ENCODE results near the gene CEP41.

DNA sequence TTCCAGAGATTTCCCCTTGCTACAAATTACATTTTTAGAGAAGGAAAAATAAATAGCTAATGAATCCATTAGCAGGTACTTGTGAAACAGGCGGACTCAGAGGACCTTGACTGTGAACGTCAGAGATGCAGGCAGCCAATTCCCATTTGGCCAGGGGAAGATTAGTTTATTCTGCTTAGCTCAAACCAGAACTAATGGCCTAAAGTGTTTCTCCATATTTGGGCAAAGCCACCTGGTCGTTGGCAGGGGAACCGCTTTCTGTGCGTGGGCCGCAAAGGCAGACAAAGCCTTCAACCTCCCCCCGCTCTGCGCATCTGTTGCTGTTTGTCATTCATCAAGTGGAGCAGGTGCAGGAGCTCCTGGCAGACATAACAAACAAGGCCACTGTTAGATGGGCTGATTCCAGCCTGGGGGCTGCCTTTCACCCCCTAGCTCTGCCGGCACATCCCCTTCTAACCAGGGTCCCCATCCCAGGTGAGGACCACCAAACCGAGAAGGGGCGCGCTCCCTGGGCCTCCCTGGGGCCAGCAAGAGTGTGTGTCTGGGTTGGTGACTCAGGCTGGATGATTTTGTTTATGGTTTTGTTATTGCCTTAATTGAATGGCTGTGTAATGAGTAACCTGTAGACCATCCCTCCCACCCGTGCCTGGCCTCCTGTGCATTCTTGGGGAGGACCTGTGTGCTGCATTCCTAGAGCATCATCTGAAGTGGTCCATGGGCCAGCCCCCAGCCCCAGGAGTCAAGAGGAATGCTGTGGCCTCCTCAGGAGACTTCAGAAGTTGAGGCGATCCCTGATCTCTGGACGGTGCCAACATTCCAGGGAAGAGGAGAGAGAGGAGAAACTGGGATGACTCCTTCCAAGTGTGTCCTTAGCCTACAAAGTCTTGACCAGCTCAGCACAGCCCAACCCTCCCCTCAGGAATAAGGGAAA lies 75.0 kb downstream of the CEP41 start:
- TF ChIP-seq, protein P1, sequence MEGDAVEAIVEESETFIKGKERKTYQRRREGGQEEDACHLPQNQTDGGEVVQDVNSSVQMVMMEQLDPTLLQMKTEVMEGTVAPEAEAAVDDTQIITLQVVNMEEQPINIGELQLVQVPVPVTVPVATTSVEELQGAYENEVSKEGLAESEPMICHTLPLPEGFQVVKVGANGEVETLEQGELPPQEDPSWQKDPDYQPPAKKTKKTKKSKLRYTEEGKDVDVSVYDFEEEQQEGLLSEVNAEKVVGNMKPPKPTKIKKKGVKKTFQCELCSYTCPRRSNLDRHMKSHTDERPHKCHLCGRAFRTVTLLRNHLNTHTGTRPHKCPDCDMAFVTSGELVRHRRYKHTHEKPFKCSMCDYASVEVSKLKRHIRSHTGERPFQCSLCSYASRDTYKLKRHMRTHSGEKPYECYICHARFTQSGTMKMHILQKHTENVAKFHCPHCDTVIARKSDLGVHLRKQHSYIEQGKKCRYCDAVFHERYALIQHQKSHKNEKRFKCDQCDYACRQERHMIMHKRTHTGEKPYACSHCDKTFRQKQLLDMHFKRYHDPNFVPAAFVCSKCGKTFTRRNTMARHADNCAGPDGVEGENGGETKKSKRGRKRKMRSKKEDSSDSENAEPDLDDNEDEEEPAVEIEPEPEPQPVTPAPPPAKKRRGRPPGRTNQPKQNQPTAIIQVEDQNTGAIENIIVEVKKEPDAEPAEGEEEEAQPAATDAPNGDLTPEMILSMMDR (optimal IDR thresholded peaks at IDR 0.05 in 1 of 3, IDR thresholded peaks at IDR 0.05 in 1 of 3, conservative IDR thresholded peaks at IDR 0.05 in 1 of 3; ENCODE audit: extremely low read depth in 1 of 3, insufficient read depth in 2 of 3, low read length in 3 of 3): no peak
- TF ChIP-seq EZH2 (IDR thresholded peaks at IDR 0.05; ENCODE audit: low read length): no peak
